PC-9 (cell line): Measurements from ENCODE around the gene HMSD.

Experiments
- EZH2 ChIP-seq: fragments of 200-600 bp; sonication (generic); IDR thresholded peaks from 2 replicates; pipeline ENCODE4 v1.8.0; 2017; ENCODE audit warnings: antibody characterized with exemption, low read depth
- TF ChIP-seq, protein P1 (sequence below): fragments of 200-600 bp; sonication (generic); conservative IDR thresholded peaks from 2 replicates; pipeline ENCODE4 v1.6.1; 2017; ENCODE audit warnings: mixed run types, antibody characterized with exemption, mild to moderate bottlenecking, moderate library complexity

DNA sequence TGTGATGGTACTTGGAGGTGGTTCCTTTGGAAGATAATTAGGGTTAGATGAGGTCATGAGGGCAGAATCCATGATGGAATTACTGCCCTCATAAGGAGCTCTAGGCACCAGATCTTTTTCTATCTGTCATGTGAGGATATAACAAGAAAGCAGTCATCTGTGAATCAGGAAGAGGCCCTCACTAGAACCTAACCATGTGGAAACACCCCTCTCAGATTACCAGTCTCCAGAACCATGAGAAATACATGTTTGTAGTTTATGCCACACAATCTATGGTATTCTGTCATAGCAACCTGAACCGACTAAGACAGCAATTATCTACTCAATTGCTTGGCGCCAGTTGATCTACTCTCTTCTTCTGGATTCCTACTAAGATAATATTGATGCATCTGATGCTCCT, 43.7 kb upstream of the HMSD start:
- TF ChIP-seq, protein P1, sequence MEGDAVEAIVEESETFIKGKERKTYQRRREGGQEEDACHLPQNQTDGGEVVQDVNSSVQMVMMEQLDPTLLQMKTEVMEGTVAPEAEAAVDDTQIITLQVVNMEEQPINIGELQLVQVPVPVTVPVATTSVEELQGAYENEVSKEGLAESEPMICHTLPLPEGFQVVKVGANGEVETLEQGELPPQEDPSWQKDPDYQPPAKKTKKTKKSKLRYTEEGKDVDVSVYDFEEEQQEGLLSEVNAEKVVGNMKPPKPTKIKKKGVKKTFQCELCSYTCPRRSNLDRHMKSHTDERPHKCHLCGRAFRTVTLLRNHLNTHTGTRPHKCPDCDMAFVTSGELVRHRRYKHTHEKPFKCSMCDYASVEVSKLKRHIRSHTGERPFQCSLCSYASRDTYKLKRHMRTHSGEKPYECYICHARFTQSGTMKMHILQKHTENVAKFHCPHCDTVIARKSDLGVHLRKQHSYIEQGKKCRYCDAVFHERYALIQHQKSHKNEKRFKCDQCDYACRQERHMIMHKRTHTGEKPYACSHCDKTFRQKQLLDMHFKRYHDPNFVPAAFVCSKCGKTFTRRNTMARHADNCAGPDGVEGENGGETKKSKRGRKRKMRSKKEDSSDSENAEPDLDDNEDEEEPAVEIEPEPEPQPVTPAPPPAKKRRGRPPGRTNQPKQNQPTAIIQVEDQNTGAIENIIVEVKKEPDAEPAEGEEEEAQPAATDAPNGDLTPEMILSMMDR = no peak
- TF ChIP-seq EZH2 = no peak
